PFSK-1 (cell line): Measurements from ENCODE around the gene NSDHL.

Experiments
- FOXP2 ChIP-seq: optimal IDR thresholded peaks from 2 replicates; pipeline ENCODE3; 2011; ENCODE audit warnings: borderline replicate concordance, control low read depth, inconsistent platforms; ENCODE audit not compliant: insufficient read depth; ENCODE audit errors: extremely low read length, extremely low read depth
- POLR2AphosphoS5 ChIP-seq: IDR thresholded peaks from 2 replicates; pipeline ENCODE4 v1.6.1; 2012; ENCODE audit warnings: low read depth, mild to moderate bottlenecking, control low read depth, low read length, moderate library complexity
- REST ChIP-seq, 2 experiments: IDR thresholded peaks; 2 replicates each; pipeline versions ENCODE4 v1.6.1 to v1.8.0; 2011 to 2012; ENCODE audit warnings: low read depth in 2 of 2, low read length in 2 of 2, control low read depth in 1 of 2, inconsistent platforms in 1 of 2, mild to moderate bottlenecking in 1 of 2, moderate library complexity in 1 of 2; ENCODE audit not compliant: insufficient read depth in 1 of 2
- SIN3A ChIP-seq: IDR thresholded peaks from 2 replicates; pipeline ENCODE4 v1.6.1; 2012; ENCODE audit warnings: mild to moderate bottlenecking, low read length, moderate library complexity, borderline replicate concordance; ENCODE audit not compliant: insufficient read depth
- TAF1 ChIP-seq: IDR thresholded peaks from 2 replicates; pipeline ENCODE4 v1.6.1; 2012; ENCODE audit warnings: low read length, control low read depth, borderline replicate concordance; ENCODE audit not compliant: insufficient read depth

The NSDHL gene

GRCh38 chrX:152915541-152916241 lies 84.8 kb downstream of the NSDHL start:
- TF ChIP-seq POLR2AphosphoS5 (no peak), FOXP2 (no peak), REST (IDR thresholded peaks at IDR 0.05; ENCODE audit: insufficient read depth in 1 of 2, low read depth in 2 of 2, low read length in 2 of 2) (no peak), SIN3A (no peak), TAF1 (no peak)

GRCh38 chrX:152917656-152918579 lies 87.1 kb downstream of the NSDHL start:
- no peak for TF ChIP-seq SIN3A

GRCh38 chrX:152918707-152919106 lies 87.8 kb downstream of the NSDHL start:
- TF ChIP-seq TAF1: no peak
- no peak for TF ChIP-seq REST (IDR thresholded peaks at IDR 0.05; ENCODE audit: insufficient read depth in 1 of 2, low read depth in 2 of 2, low read length in 2 of 2)
- no peak for TF ChIP-seq POLR2AphosphoS5
- TF ChIP-seq FOXP2: no peak
- TF ChIP-seq SIN3A: no peak
